Skeletal muscle tissue (tissue), 4 donors: ENCODE results near the gene KRTAP5-4. TPM values are rescaled to one million over a fixed set of nuclear protein-coding genes. Genes with fewer than 3 reads are reported as not detected.
"Not testable (repeated sequence)": the region's sequence is repeated elsewhere in the genome, so short reads cannot be mapped to it uniquely, and the experiment has no call there.

Source experiments
- H3K27ac ChIP-seq: one replicate; pipeline ENCODE4 v1.7.0; 2013; ENCODE audit warnings: mild to moderate bottlenecking, low read depth, low read length, inconsistent platforms
- H3K27me3 ChIP-seq, 3 donors: one replicate each; pipeline ENCODE4 v1.7.0; 2013; ENCODE audit warnings: low read length in 3 of 3; ENCODE audit not compliant: control insufficient read depth in 3 of 3, insufficient read depth in 3 of 3
- H3K36me3 ChIP-seq, 3 donors: one replicate each; pipeline ENCODE4 v1.7.0; 2013; ENCODE audit warnings: low read length in 3 of 3; ENCODE audit not compliant: control insufficient read depth in 3 of 3, insufficient read depth in 3 of 3
- H3K4me1 ChIP-seq, 3 donors: one replicate each; pipeline ENCODE4 v1.7.0; 2013; ENCODE audit warnings: low read length in 3 of 3, mild to moderate bottlenecking in 3 of 3; ENCODE audit not compliant: control insufficient read depth in 3 of 3, insufficient read depth in 3 of 3
- H3K4me3 ChIP-seq, 3 donors: one replicate each; pipeline ENCODE4 v1.7.0; 2013; ENCODE audit warnings: low read length in 3 of 3
- H3K9ac ChIP-seq, 3 donors: one replicate each; pipeline ENCODE4 v1.7.0; 2013; ENCODE audit warnings: low read length in 3 of 3, mild to moderate bottlenecking in 3 of 3, moderate library complexity in 2 of 3, low read depth in 1 of 3
- H3K9me3 ChIP-seq, 3 donors: one replicate each; pipeline ENCODE4 v1.7.0; 2013; ENCODE audit warnings: low read length in 3 of 3; ENCODE audit not compliant: control insufficient read depth in 3 of 3
- total RNA-seq: library from RNA; depleted of rRNA; stranded (reverse); fragments of >200 nt; gene quantifications from one replicate; pipeline ENCODE4 v1.2.3, GENCODE V29; 2014
- donor health status: Osteomylitis.

The KRTAP5-4 gene
- total RNA-seq, 1 donor from 2014 or later, result not detected

DNA sequence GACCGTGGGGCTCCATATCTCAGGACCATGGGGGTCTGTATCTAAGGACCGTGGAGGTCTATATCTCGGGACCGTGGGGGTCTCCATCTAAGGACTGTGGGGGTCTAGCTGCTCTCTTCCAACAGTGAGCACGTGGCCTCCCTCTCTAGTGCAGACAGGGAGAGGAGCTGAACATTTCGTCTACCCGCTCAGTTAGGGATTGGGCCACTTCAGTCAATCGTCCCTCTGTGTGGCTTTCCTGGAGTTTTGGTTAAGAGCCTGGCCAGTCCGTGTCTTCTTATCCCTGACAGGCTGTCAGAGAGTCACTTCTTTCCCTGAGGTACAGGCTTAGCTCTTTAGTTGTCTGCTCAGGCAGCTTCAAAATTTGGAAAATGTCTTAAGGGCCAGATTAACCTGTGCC is 40.0 kb downstream of the KRTAP5-4 start:
- no peaks in the 10 kb centered on the region for H3K27me3 ChIP-seq
- H3K4me3 ChIP-seq, result no peak overlapping the region
- peaks cover 0 to 5% (median 5%) of the 10 kb centered on the region in 3 donors for H3K4me1 ChIP-seq
- H3K27ac ChIP-seq, result no peak overlapping the region
- H3K9ac ChIP-seq, result no peak overlapping the region
- no peaks in the 10 kb centered on the region for H3K36me3 ChIP-seq
- H3K9me3 ChIP-seq, result peaks cover 0 to 4% (median 4%) of the 10 kb centered on the region in 3 donors

DNA sequence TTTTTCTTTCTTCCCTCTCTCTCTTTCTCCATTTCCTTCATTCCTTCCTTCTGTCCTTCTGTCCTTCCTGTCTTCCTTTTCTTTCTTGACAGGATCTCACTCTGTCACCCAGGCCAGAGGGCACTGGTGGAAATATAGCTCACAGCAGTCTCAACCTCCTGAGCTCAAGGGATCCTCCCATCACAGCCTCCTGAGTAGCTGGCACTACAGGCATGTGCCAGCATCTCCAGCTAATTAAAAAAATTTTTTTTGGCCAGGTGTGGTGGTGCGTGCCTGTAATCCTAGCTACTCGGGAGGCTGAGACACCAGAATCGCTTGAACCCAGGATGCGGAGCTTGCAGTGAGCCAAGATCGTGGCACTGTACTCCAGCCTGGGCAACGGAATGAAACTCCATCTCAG is 45.1 kb downstream of the KRTAP5-4 start:
- H3K9me3 ChIP-seq, result peaks cover 0 to 4% (median 4%) of the 10 kb centered on the region in 3 donors
- H3K9ac ChIP-seq, result no peak overlapping the region
- peaks cover 6 to 15% (median 12%) of the 10 kb centered on the region in 3 donors for H3K4me1 ChIP-seq
- peaks cover 0 to 4% (median 0%) of the 10 kb centered on the region in 3 donors for H3K27me3 ChIP-seq
- no peak overlapping the region for H3K27ac ChIP-seq
- no peaks in the 10 kb centered on the region for H3K36me3 ChIP-seq
- no peak overlapping the region for H3K4me3 ChIP-seq

- not testable (repeated sequence) for H3K4me3 ChIP-seq, H3K27ac ChIP-seq
Measured at GRCh38 chr11:1575756-1576155, 46.2 kb downstream of the KRTAP5-4 start.

GRCh38 chr11:1574933-1575242 is 47.0 kb downstream of the KRTAP5-4 start:
- Histone ChIP-seq H3K36me3 (no peaks in the 10 kb centered on the region), H3K4me1 (peaks cover 9 to 27% (median 26%) of the 10 kb centered on the region in 3 donors), H3K27me3 (peaks cover 0 to 4% (median 0%) of the 10 kb centered on the region in 3 donors), H3K9me3 (peaks cover 0 to 4% (median 4%) of the 10 kb centered on the region in 3 donors), H3K4me3 (no peak overlapping the region), H3K27ac (no peak overlapping the region), H3K9ac (no peak overlapping the region)

More at GRCh38 chr11:1575756-1576155, 46.2 kb downstream of the KRTAP5-4 start:
- not testable (repeated sequence) for H3K9ac ChIP-seq, H3K36me3 ChIP-seq, H3K27me3 ChIP-seq, H3K9me3 ChIP-seq
- H3K4me1 ChIP-seq, result peaks cover 9 to 20% (median 18%) of the 10 kb centered on the region in 3 donors

- Histone ChIP-seq H3K27me3 (peaks cover 0 to 4% (median 0%) of the 10 kb centered on the region in 3 donors), H3K4me1 (peaks cover 11 to 32% (median 31%) of the 10 kb centered on the region in 3 donors), H3K27ac (peak overlapping the region; percentile 81), H3K36me3 (no peaks in the 10 kb centered on the region), H3K4me3 (peak overlapping the region in 2 of 3 donors; percentile 52 to 67), H3K9me3 (peaks cover 0 to 4% (median 4%) of the 10 kb centered on the region in 3 donors), H3K9ac (peak overlapping the region; percentile 51 to 81 (median 65))
Measured at GRCh38 chr11:1574238-1574932, 47.6 kb downstream of the KRTAP5-4 start.

DNA sequence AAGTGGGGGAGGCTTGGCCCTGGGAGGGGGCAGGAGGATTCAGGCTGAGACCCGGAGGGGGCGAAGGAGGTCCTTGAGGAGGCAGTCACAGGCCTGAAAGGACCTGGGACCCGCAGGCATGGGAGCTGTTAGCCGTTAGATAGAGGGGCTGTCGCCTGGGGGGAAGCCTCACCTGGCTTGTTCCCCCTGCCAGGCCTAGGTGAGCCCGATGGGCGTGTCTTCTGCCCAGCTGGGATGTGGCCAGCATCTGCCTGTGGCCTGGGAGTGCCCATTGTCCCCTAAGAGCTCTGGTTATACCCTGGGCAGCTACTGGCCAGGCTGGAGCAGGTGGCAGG is 48.1 kb downstream of the KRTAP5-4 start:
- peak overlapping the region in 2 of 3 donors; percentile 52 to 67 for H3K4me3 ChIP-seq
- H3K27me3 ChIP-seq, result peaks cover 0 to 4% (median 0%) of the 10 kb centered on the region in 3 donors

DNA sequence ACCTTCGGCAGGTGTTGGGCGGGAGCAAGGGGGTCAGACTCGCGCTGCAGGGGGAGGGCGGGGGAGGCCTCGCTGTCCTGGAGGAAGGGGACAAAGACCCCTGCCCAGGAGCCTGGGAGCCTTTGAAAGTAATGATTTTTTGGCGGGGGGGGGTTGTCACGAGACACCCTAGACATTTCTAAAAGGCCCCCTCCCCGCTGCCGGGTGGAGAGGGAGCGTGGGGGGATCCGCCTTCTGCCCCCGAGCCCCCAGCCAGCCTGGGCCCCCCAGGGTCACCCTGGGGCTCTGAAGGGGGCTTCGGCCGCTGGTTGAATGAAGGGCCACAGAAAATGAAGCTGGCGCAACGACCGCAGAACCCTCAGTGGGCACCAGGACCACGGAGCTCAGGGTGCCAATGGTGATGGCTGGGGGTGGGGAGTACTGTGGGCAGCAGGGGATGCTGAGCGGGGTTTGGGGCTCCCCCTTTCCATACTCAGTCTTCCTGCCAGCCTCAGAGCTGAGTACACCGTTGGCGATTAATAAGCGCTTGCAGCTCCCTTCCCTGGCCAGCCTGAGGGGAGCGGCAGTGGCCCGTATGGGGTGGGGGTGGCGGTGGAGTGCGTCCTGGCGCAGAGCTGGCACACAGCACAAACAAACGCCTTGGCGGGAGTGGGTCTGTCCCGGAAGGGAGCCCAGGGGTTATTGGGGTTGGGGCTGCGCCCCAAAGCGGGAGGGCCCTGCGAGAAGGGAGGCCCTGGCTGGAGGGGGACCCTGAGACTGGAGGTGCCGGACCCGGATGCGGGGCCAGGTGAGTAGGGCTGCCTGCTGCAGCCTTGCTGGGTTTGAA is 48.6 kb downstream of the KRTAP5-4 start:
- H3K27me3 ChIP-seq, result peaks cover 0 to 4% (median 0%) of the 10 kb centered on the region in 3 donors
- peak overlapping the region; percentile 81 for H3K27ac ChIP-seq

More for the DNA sequence above, 48.1 kb downstream of the KRTAP5-4 start:
- H3K36me3 ChIP-seq, result no peaks in the 10 kb centered on the region
- peak overlapping the region; percentile 81 for H3K27ac ChIP-seq
- peaks cover 12 to 36% (median 36%) of the 10 kb centered on the region in 3 donors for H3K4me1 ChIP-seq
- H3K9ac ChIP-seq, result peak overlapping the region in 2 of 3 donors; percentile 65 to 81
- peaks cover 0 to 4% (median 4%) of the 10 kb centered on the region in 3 donors for H3K9me3 ChIP-seq

DNA sequence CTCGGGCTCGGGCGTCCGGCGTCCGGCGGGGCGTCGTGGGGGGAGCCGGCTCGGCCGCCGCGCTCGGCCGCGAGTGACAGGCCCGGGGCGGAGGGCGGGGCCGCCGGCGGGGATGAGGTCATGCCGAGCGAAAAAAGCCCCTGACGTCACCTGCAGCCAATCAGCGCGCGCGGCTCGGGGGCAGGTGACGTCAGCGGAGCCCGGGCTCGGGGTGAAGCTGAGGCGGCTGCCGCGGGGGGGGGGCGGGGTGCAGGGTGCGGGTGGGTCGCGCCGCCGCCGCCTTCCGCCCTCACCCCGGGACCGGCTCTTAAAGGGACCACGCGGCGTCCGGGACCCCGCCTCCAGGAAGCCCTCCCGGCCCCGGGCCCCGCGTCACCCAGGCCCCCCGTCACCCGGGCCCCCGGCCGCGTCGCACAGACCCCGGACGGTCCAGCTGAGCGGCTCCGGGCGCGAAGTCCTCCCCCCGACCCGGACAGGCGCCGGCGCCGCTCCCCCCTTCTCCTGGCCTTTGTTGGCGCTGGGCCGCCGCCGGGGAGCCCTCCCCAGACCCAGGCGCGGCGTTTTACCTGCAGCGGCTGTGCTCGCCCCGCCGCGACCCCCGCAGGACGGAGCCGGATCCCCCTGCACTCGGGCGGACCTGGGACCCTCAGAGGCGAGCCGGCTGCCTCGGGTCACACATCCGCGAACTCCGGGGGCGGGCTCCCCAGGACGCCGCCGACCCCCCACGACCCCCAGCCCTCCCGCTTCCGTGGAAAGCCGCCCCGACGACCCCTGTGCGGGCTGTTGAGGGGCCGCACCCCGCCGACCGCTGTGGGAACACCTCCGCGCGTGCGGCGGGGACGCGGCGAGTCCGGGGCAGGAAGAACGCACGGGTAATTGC is 49.5 kb downstream of the KRTAP5-4 start, which contains the start of gene DUSP8:
Gene DUSP8, minus strand, starts transcription at position 75 of the 880 bp plus-strand sequence. CDS start 6,445 bp downstream, outside the sequence.
- peaks cover 17 to 50% (median 50%) of the 10 kb centered on the region in 3 donors for H3K4me1 ChIP-seq

More for the DNA sequence above, 48.6 kb downstream of the KRTAP5-4 start:
- Histone ChIP-seq H3K9ac (peak overlapping the region in 2 of 3 donors; percentile 79 to 81), H3K36me3 (no peaks in the 10 kb centered on the region), H3K9me3 (peaks cover 0 to 1% (median under 1%) of the 10 kb centered on the region in 3 donors), H3K4me3 (peak overlapping the region in 2 of 3 donors; percentile 40 to 71), H3K4me1 (peaks cover 12 to 42% (median 42%) of the 10 kb centered on the region in 3 donors)

GRCh38 chr11:1571760-1572196 is 50.2 kb downstream of the KRTAP5-4 start:
- peak overlapping the region; percentile 73 for H3K27ac ChIP-seq
- no peaks in the 10 kb centered on the region for H3K36me3 ChIP-seq
- peak overlapping the region in 2 of 3 donors; percentile 78 to 83 for H3K9ac ChIP-seq
- peak overlapping the region in 2 of 3 donors; percentile 62 to 75 for H3K4me3 ChIP-seq
- H3K4me1 ChIP-seq, result peaks cover 21 to 57% (median 57%) of the 10 kb centered on the region in 3 donors
- H3K27me3 ChIP-seq, result peaks cover 0 to 4% (median 0%) of the 10 kb centered on the region in 3 donors
- no peaks in the 10 kb centered on the region for H3K9me3 ChIP-seq

More for the DNA sequence above, 49.5 kb downstream of the KRTAP5-4 start, which contains the start of gene DUSP8:
- Histone ChIP-seq H3K36me3 (no peaks in the 10 kb centered on the region), H3K4me3 (peak within 1 kb of the TSS in 2 of 3 donors; percentile 62 to 75), H3K27me3 (peaks cover 0 to 4% (median 0%) of the 10 kb centered on the region in 3 donors), H3K27ac (peak within 1 kb of the TSS; percentile 81), H3K9ac (peak within 1 kb of the TSS in 2 of 3 donors; percentile 79 to 83), H3K9me3 (no peaks in the 10 kb centered on the region)
